H9 (cell line): Measurements from ENCODE around the gene CCR3. TPM values are rescaled to one million over a fixed set of nuclear protein-coding genes. Genes with fewer than 3 reads are reported as not detected.

Experiments used
- DNase-seq: peaks from one replicate; pipeline ENCODE4 v3.0.0-alpha.2; 2017
- H2AFZ ChIP-seq: one replicate; pipeline ENCODE4 v1.6.1; 2013; ENCODE audit warnings: mild to moderate bottlenecking, low read length, control low read depth, moderate library complexity
- H2AK5ac ChIP-seq: 2 replicates; pipeline ENCODE4 v1.6.1; 2013; ENCODE audit warnings: low read length, control low read depth, mixed read lengths; ENCODE audit not compliant: insufficient read length
- H2BK120ac ChIP-seq: one replicate; pipeline ENCODE4 v1.6.1; 2013; ENCODE audit warnings: low read depth, mild to moderate bottlenecking, low read length, control low read depth, inconsistent platforms; ENCODE audit not compliant: poor library complexity, severe bottlenecking
- H2BK12ac ChIP-seq: 2 replicates; pipeline ENCODE4 v1.6.1; 2013; ENCODE audit warnings: low read length, control low read depth, mixed read lengths, low read depth; ENCODE audit not compliant: insufficient read length
- H2BK15ac ChIP-seq: 2 replicates; pipeline ENCODE4 v1.6.1; 2013; ENCODE audit warnings: low read depth, low read length, control low read depth
- H2BK20ac ChIP-seq: one replicate; pipeline ENCODE4 v1.6.1; 2013; ENCODE audit warnings: low read depth, mild to moderate bottlenecking, low read length, control low read depth, inconsistent platforms; ENCODE audit not compliant: poor library complexity, severe bottlenecking
- H2BK5ac ChIP-seq: 2 replicates; pipeline ENCODE4 v1.6.1; 2013; ENCODE audit warnings: low read length, control low read depth, mixed read lengths; ENCODE audit not compliant: insufficient read length
- H3K14ac ChIP-seq: 2 replicates; pipeline ENCODE4 v1.6.1; 2013; ENCODE audit warnings: low read length, control low read depth; ENCODE audit not compliant: insufficient read depth
- H3K18ac ChIP-seq: 2 replicates; pipeline ENCODE4 v1.6.1; 2013; ENCODE audit warnings: low read depth, mild to moderate bottlenecking, mixed read lengths, low read length, control low read depth; ENCODE audit not compliant: insufficient read length
- H3K23ac ChIP-seq: 2 replicates; pipeline ENCODE4 v1.6.1; 2013; ENCODE audit warnings: low read length, control low read depth, mixed read lengths, low read depth; ENCODE audit not compliant: insufficient read length
- H3K23me2 ChIP-seq: 2 replicates; pipeline ENCODE4 v1.6.1; 2013; ENCODE audit warnings: low read depth, mild to moderate bottlenecking, mixed read lengths, low read length, control low read depth; ENCODE audit not compliant: insufficient read length, poor library complexity, severe bottlenecking
- H3K27ac ChIP-seq: 2 replicates; pipeline ENCODE4 v1.5.1; 2013; ENCODE audit warnings: low read length, control low read depth, mixed read lengths, low read depth; ENCODE audit not compliant: insufficient read length
- H3K27me3 ChIP-seq: 2 replicates; pipeline ENCODE4 v1.6.1; 2013; ENCODE audit warnings: low read length, control low read depth, inconsistent platforms; ENCODE audit not compliant: insufficient read depth
- H3K4ac ChIP-seq: 2 replicates; pipeline ENCODE4 v1.6.1; 2013; ENCODE audit warnings: low read depth, mild to moderate bottlenecking, control low read depth, inconsistent platforms, low read length, moderate library complexity
- H3K4me1 ChIP-seq: 2 replicates; pipeline ENCODE4 v1.6.1; 2013; ENCODE audit warnings: low read length, control low read depth, inconsistent platforms; ENCODE audit not compliant: insufficient read depth
- H3K4me2 ChIP-seq: 2 replicates; pipeline ENCODE4 v1.6.1; 2013; ENCODE audit warnings: low read length, control low read depth, mixed read lengths; ENCODE audit not compliant: insufficient read length, insufficient read depth
- H3K56ac ChIP-seq: 2 replicates; pipeline ENCODE4 v1.6.1; 2013; ENCODE audit warnings: low read depth, mild to moderate bottlenecking, mixed read lengths, low read length, control low read depth; ENCODE audit not compliant: insufficient read length
- H3K79me1 ChIP-seq: 2 replicates; pipeline ENCODE4 v1.6.1; 2013; ENCODE audit warnings: low read depth, mild to moderate bottlenecking, moderate library complexity, low read length, control low read depth, inconsistent platforms; ENCODE audit not compliant: insufficient read depth, poor library complexity, severe bottlenecking
- H3K79me2 ChIP-seq: 2 replicates; pipeline ENCODE4 v1.6.1; 2013; ENCODE audit warnings: low read length, control low read depth, inconsistent platforms; ENCODE audit not compliant: insufficient read depth
- H3K9ac ChIP-seq: 2 replicates; pipeline ENCODE4 v1.6.1; 2013; ENCODE audit warnings: low read length, control low read depth, mixed read lengths; ENCODE audit not compliant: insufficient read length; ENCODE audit errors: extremely low read depth
- H3K9me3 ChIP-seq: one replicate; pipeline ENCODE4 v1.6.1; 2013; ENCODE audit warnings: low read depth, low read length, inconsistent platforms; ENCODE audit not compliant: control insufficient read depth
- H3T11ph ChIP-seq: one replicate; pipeline ENCODE4 v1.6.1; 2013; ENCODE audit warnings: mild to moderate bottlenecking, low read length, control low read depth, inconsistent platforms
- H4K20me1 ChIP-seq: one replicate; pipeline ENCODE4 v1.6.1; 2013; ENCODE audit not compliant: control insufficient read depth, insufficient read length, insufficient read depth
- H4K5ac ChIP-seq: 2 replicates; pipeline ENCODE4 v1.6.1; 2013; ENCODE audit warnings: low read depth, mild to moderate bottlenecking, mixed read lengths, low read length, control low read depth; ENCODE audit not compliant: insufficient read length
- H4K8ac ChIP-seq: replicated peaks from 2 replicates; pipeline ENCODE4 v1.6.1; 2013; ENCODE audit warnings: low read length, control low read depth, mixed read lengths, low read depth; ENCODE audit not compliant: insufficient read length
- H4K91ac ChIP-seq: 2 replicates; pipeline ENCODE4 v1.6.1; 2013; ENCODE audit warnings: low read depth, mild to moderate bottlenecking, moderate library complexity, mixed read lengths, low read length, control low read depth; ENCODE audit not compliant: insufficient read length
- H3K27ac Mint-ChIP-seq, 3 experiments: 2 replicates in 2 of 3; 3 replicates in 1 of 3; pipeline ENCODE4 v1.8.0; 2020 to 2021; ENCODE audit warnings: mixed read lengths in 3 of 3, mild to moderate bottlenecking in 1 of 3, moderate library complexity in 1 of 3
- H3K27me3 Mint-ChIP-seq: 2 replicates; pipeline ENCODE4 v1.8.0; 2021; ENCODE audit warnings: low read depth, mild to moderate bottlenecking, moderate library complexity, mixed read lengths
- H3K36me3 Mint-ChIP-seq, 3 experiments: 2 replicates in 2 of 3; 3 replicates in 1 of 3; pipeline ENCODE4 v1.8.0; 2020 to 2021; ENCODE audit warnings: low read depth in 3 of 3, mixed read lengths in 3 of 3; ENCODE audit not compliant: insufficient read depth in 1 of 3
- H3K4me1 Mint-ChIP-seq, 2 experiments: 2 replicates each; pipeline ENCODE4 v1.8.0; 2020; ENCODE audit warnings: mixed read lengths in 2 of 2
- H3K4me3 Mint-ChIP-seq, 2 experiments: 2 replicates in 1 of 2; 3 replicates in 1 of 2; pipeline ENCODE4 v1.8.0; 2020 to 2021; ENCODE audit warnings: mild to moderate bottlenecking in 2 of 2, mixed read lengths in 2 of 2, moderate library complexity in 1 of 2
- H3K9me3 Mint-ChIP-seq, 2 experiments: 2 replicates in 1 of 2; 3 replicates in 1 of 2; pipeline ENCODE4 v1.8.0; 2020; ENCODE audit warnings: mild to moderate bottlenecking in 2 of 2, mixed read lengths in 2 of 2, moderate library complexity in 1 of 2
- WGBS: extraction: QIAGEN DNeasy Blood & Tissue Kit; methylation state at CpG from one replicate; pipeline ENCODE4 v1.1.7; 2013; ENCODE audit warnings: missing lambda C conversion rate, low lambda C conversion rate, mixed read lengths; ENCODE audit not compliant: insufficient read length; ENCODE audit errors: extremely low coverage; 5-methylcytosine and 5-hydroxymethylcytosine counted together
- total RNA-seq: library from RNA; stranded (reverse); gene quantifications from 2 replicates; pipeline ENCODE4 v1.2.1, GENCODE V29; 2021
- TF ChIP-seq, protein P1 (sequence below): fragments of 200-600 bp; sonication (generic); conservative IDR thresholded peaks from 3 replicates; pipeline ENCODE4 v1.8.0; 2021; ENCODE audit warnings: antibody characterized with exemption, mild to moderate bottlenecking

Gene CCR3
- total RNA-seq, 1 experiment from 2014 or later = not detected

- Histone ChIP-seq H4K5ac (no peak overlapping the region), H2BK120ac (no peak overlapping the region), H3K9ac (no peak overlapping the region), H3K4me1 (no peaks in the 10 kb centered on the region), H4K20me1 (no peaks in the 10 kb centered on the region), H2BK15ac (no peak overlapping the region), H3K23me2 (no peaks in the 10 kb centered on the region), H3K23ac (no peak overlapping the region), H3K27me3 (no peaks in the 10 kb centered on the region), H3K4me2 (no peak overlapping the region), H4K8ac (no peak overlapping the region), H2AFZ (no peak overlapping the region), H3K56ac (no peak overlapping the region), H2AK5ac (no peak overlapping the region), H2BK20ac (no peak overlapping the region), H3T11ph (no peak overlapping the region), H4K91ac (no peak overlapping the region), H2BK12ac (no peak overlapping the region), H3K27ac (no peak overlapping the region), H2BK5ac (no peak overlapping the region), H3K79me1 (no peaks in the 10 kb centered on the region), H3K14ac (no peak overlapping the region), H3K9me3 (no peaks in the 10 kb centered on the region), H3K4ac (no peak overlapping the region), H3K18ac (no peak overlapping the region), H3K79me2 (no peaks in the 10 kb centered on the region)
- Mint-ChIP-seq H3K4me3 (no peak overlapping the region), H3K27me3 (peaks cover 3% of the 10 kb centered on the region; the same call in 1 of the 2 replicates), H3K36me3 (peaks cover 0 to 11% (median 7%) of the 10 kb centered on the region in 3 experiments; a peak in 3 of 7 replicates), H3K4me1 (no peaks in the 10 kb centered on the region), H3K27ac (no peak overlapping the region), H3K9me3 (peaks cover 7 to 11% of the 10 kb centered on the region in 2 experiments; a peak in 4 of 5 replicates)
- no peak for DNase-seq
- no CpG with 5 or more reads among the region's 4 CpGs for WGBS
- TF ChIP-seq, protein P1, sequence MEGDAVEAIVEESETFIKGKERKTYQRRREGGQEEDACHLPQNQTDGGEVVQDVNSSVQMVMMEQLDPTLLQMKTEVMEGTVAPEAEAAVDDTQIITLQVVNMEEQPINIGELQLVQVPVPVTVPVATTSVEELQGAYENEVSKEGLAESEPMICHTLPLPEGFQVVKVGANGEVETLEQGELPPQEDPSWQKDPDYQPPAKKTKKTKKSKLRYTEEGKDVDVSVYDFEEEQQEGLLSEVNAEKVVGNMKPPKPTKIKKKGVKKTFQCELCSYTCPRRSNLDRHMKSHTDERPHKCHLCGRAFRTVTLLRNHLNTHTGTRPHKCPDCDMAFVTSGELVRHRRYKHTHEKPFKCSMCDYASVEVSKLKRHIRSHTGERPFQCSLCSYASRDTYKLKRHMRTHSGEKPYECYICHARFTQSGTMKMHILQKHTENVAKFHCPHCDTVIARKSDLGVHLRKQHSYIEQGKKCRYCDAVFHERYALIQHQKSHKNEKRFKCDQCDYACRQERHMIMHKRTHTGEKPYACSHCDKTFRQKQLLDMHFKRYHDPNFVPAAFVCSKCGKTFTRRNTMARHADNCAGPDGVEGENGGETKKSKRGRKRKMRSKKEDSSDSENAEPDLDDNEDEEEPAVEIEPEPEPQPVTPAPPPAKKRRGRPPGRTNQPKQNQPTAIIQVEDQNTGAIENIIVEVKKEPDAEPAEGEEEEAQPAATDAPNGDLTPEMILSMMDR = no peak
Observed at GRCh38 chr3:46271209-46271745, 29.0 kb downstream of the CCR3 start.
